NK-92 treated with Interleukin-12 subunit alpha and Interleukin-12 subunit beta, amount 100 ng/mL, for 24 hours (cell line): Measurements from ENCODE around the gene SP1.
"Not testable (repeated sequence)": the region's sequence is repeated elsewhere in the genome, so short reads cannot be mapped to it uniquely, and the experiment has no call there.

ENCODE experiments used
- DNase-seq: peaks from one replicate; lab custom pipeline; 2025; lab: John Stamatoyannopoulos, UW

Gene SP1

GRCh38 chr12:53414756-53415417 lies 34.9 kb downstream of the SP1 start:
- DNase-seq: no peak

- DNase-seq: not testable (repeated sequence)
These were observed 35.9 kb downstream of the SP1 start for GRCh38 chr12:53415752-53416389.

- DNase-seq: not testable (repeated sequence)
These were observed 37.4 kb downstream of the SP1 start for GRCh38 chr12:53417291-53417816.

- DNase-seq: no peak
These were observed 38.2 kb downstream of the SP1 start for GRCh38 chr12:53418221-53418620.

GRCh38 chr12:53419756-53420155 lies 39.8 kb downstream of the SP1 start:
- no peak for DNase-seq

- not testable (repeated sequence) for DNase-seq
These were observed 42.3 kb downstream of the SP1 start for GRCh38 chr12:53422247-53422646.

GRCh38 chr12:53423597-53423996 lies 43.6 kb downstream of the SP1 start, which contains the start of gene AMHR2:
Gene AMHR2 (plus strand): TSS chr12:53423855. CDS start chr12:53423935, 80 bp downstream.
- no peak for DNase-seq

- DNase-seq: no peak
These were observed 44.9 kb downstream of the SP1 start for GRCh38 chr12:53424626-53425514.

GRCh38 chr12:53425515-53426150 lies 45.7 kb downstream of the SP1 start:
- no peak for DNase-seq

- no peak for DNase-seq
These were observed 48.1 kb downstream of the SP1 start for GRCh38 chr12:53427905-53428594.

GRCh38 chr12:53428741-53429140 lies 48.8 kb downstream of the SP1 start:
- DNase-seq: no peak

- no peak for DNase-seq
These were observed 50.1 kb downstream of the SP1 start for GRCh38 chr12:53430116-53430515.

- no peak for DNase-seq
These were observed 51.2 kb downstream of the SP1 start for GRCh38 chr12:53431187-53431586.

- DNase-seq: not testable (repeated sequence)
These were observed 55.4 kb downstream of the SP1 start for GRCh38 chr12:53435326-53435725.

- not testable (repeated sequence) for DNase-seq
These were observed 59.6 kb downstream of the SP1 start for GRCh38 chr12:53439582-53439981.

- peak; percentile 94 for DNase-seq
These were observed 61.3 kb downstream of the SP1 start, which contains the start of gene PRR13 for GRCh38 chr12:53441040-53441833. Gene PRR13 (plus strand): TSS chr12:53441734. CDS start chr12:53442715, 981 bp downstream.

GRCh38 chr12:53443955-53444354 lies 64.0 kb downstream of the SP1 start:
- no peak for DNase-seq

- DNase-seq: not testable (repeated sequence)
These were observed 64.8 kb downstream of the SP1 start for GRCh38 chr12:53444593-53445325.

- no peak for DNase-seq
These were observed 71.0 kb downstream of the SP1 start for GRCh38 chr12:53450936-53451335.
